Stimulated activated CD4-positive, alpha-beta T cell treated with anti-CD3 and anti-CD28 coated beads, TNF-alpha, amount 100 ng/mL, for 1 hour (primary cell): Measurements from ENCODE around the gene C4orf36.
"Not testable (repeated sequence)": the region's sequence is repeated elsewhere in the genome, so short reads cannot be mapped to it uniquely, and the experiment has no call there.

ENCODE experiments used
- DNase-seq, 3 donors: peaks; one replicate each; pipeline ENCODE4 v3.0.0-alpha.2; 2020; ENCODE audit warnings: low read depth in 3 of 3, low spot score in 1 of 3

C4orf36 gene

DNA sequence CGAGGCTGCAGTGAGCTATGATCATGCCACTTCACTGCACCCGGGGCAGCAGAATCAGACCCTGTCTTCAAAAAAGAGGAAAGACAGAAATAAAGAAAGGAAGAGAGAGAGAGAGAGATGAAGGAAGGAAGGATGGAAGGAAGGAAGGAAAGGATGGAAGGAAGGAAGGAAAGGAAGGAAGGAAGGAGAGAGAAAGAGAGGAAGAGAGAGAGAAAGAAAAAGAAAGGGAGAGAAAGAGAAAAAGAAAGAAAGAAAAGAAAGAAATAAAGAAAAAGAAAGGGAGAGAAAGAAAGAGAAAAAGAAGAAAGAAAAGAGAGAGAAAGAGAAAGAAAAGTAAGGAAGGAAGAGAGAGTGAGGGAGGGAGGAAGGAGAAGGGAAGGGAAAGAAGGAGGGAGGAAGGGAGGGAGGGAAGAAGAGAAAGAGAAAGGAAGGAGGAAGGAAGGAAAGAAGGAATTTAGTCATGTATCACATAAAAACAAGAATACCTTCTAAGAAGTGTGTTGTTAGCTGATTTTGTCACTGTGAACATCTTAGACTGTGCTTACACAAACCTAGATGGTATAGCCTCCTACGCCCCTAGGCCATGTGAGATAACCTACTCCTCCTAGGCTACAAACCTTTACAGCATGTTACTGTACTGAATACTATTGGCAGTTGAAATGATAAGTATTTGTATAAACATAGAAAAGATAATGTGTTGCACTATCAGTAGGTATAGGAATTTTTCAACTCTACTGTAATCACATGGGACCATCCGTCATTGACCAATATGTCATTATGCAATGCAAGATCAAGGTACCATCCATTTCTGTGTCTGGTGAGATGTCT, 25.2 kb upstream of the C4orf36 start:
- DNase-seq: no peak

DNA sequence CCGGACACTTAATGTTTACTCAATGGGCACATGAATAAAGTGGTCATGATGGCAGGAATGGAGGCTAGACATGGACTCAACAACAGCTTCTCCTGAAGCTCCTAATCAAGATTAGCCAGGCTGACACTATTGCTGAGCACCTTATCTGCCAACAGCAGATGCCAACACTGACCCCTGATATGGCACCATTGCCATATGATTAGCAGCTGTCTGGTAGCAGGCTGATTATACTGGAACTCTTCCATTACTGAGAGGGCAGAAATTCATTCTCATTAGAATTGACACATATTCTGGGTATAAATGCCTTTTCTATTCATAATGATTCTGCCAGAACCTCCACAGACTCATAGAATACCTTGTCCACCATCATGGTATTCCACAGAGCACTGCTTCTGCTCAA, 24.2 kb upstream of the C4orf36 start:
- no peak for DNase-seq

DNA sequence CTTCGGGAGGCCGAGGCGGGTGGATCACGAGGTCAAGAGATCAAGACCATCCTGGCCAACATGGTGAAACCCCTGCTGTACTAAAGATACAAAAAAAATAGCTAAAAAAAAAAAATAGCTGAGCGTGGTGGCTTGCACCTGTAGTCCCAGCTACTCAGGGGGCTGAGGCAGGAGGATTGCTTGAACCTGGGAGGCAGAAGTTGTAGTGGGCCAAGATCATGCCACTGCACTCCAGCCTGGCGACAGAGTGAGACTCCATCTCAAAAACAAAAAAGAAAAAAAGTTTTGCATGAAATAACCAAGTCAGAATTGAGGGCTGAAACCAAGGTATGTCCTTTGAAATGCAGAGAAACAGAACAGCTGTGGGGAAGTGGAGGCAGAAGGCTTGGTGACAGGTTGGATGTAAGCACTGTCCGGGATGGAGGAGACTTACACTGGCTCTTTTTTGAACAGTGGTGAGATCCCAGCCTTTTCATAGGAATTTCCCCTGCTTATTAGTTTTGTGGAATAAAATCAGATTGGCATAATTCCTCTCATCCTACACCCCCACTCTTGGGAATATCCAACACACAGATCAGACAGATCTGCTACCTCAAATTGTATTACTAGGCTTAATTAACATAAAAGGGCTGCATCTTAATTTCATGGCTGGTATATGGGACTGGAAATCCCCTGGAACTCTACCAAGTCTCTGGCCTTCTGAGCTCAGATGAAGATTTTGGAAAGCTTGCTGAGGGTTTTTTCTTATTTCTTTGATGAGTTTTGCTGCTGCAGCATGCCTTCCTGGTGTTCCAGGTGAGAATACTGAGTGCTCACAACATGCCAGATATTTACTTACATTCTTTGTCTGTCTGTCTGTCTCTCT, 18.8 kb upstream of the C4orf36 start:
- DNase-seq: no peak

DNA sequence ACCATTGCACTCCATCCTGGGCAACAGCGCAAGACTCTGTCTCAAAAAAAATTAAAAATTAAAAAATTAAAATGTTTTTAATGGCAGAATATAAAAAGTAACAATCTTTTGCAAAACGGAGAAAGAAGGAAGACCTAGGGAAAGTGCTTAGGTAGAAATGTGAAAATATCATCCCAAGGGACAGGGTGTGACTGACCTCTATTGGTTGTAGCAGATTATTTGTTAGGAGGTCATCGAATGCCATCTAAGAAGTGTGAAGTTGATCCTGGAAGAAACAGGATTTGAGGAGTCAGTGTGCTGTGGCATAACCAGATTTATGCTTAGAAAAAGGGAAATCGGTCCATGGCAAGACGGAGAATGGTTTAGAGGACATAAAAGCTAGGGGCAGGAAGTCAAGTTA, 18.1 kb upstream of the C4orf36 start:
- no peak for DNase-seq

DNA sequence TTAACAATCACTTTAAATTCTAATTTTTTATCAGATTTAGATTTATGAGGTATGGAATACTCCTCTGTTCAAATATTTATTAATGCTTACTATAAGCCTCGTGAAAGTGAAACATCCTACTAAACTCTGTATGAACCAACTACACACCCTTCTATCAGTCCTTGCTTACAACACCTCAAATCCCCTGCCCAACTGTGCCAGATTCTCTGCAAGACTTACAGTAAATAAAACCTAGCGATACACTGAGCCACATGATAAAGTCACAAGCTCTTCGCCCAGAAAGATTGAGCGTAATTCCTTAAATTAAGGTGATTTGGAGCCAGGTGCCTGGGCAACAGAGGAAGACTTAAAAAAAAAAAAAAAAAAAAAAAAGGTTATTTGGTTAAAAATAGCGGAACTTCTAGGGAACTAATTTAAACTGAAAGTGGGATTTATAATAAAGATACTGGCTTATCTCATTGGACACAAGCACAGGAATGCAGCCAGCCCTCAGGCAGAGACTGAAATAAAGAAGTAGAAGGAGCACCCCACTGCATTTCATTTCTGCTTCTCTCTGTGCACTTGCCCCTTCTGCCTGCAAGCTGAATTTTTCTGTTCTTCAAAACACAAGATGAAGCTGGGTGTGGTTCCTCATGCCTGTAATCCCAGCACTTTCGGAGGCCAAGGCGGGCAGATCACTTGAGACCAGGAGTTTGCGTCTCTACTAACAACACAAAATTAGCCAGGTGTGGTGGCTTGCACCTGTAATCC, 17.5 kb upstream of the C4orf36 start:
- DNase-seq: no peak

DNA sequence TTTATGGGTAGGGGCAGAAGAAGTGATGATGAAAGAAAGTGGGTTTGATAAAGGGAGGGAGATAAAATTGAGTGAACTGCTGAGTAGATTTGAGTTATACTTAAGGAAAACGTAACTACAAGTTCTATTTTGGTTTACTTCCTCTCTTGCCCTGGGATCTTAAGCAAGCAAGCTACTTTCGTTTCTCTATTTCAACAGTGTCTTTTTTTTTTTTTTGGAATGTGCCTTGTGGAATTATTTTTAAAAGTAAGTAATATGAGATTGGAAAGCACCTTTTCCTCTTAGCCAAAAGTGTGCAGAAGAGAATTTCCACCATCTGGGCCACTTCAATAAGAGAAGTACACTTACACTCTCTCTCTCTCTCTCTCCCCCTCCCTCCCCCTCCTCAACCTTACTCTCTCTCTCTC, 16.0 kb upstream of the C4orf36 start:
- DNase-seq: no peak

DNA sequence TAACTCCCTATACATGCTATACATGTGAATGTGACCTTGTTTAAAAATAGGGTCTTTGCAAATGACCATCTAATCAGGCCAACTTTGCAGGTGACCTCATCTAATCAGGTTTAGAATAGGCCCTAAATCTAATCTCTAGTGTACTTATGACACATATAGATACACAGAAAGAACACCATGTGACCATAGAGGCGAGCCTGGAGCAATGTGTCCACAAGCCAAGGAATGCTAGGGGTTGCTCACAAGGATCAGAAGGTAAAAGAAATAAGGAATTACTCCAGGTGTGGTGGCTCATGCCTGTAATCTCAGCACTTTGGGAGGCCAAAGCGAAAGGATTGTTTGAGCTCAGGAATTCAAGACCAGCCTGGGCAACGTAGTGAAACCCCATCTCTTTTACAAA, 9.6 kb upstream of the C4orf36 start:
- DNase-seq: no peak

DNA sequence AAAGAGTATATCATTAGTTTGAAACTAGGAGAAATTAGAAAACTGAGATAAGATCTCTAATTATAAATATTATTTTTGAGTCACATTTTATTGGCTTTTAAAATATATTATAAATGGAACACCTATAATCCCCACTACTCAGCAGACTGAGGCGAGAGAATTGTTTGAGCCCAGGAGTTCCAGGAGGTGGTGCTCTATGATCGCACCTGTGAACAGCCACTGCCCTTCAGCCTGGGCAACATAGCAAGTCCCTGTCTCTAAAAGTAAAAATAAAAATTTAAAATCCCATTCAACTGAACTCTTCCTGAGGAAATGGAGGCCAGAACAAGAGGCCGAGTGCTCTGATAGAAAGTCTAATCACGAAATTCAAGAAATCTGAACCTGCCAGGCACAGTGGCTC, 6.3 kb upstream of the C4orf36 start:
- DNase-seq: no peak

DNA sequence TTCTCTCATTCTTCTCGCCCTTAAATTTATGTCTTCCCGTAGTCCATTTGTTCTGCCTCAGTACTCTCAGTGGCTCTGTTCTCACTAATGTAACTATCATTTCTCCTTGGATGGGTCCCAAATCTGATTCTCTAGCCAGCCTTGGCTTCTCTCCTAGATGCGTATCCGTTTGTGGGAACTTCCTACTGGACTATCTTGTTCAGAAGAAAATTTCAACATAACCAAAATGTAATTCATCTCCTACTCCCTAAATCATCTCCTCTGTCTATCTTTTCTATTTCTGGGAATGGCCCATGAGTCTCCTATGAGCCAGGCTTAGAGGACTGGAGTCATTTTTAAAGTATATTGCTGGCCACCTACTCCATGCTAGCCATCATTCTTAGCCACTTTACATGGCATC, 4.4 kb upstream of the C4orf36 start:
- DNase-seq: no peak

DNA sequence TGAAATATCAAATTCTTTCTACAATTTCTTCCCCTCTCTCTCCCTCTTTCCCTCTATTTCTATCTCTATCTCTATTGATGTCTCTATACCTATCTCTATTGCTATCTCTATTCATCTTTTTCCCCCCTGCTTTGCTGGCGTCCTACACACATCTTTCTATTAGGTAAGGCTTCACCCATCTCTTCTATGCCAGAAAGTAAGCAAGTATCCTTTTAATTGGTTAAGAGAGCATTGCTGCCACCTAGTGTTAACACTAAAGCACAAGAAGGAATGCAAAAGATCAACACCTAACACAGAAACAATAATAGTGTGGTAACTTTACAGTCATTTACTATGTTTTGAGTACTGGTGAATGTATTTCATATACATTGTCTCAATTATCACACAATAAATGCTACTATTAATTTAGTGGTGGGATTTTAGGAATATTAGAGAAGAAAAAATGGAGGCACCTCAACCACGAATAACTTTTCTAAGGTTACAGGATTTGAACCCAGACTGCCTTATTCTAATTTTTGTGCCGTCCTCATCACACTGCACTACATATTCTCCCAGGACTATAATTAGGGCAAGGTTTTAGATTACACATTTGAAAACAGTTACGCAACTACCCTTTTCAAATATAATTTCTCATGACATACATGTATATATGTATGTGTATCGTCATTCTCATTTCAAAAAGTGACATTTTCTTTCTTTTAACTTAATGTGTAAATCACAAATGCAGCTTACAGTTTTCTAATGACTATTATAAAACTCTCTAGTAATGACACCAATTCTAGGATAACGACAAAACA, 3.7 kb upstream of the C4orf36 start:
- DNase-seq: no peak

DNA sequence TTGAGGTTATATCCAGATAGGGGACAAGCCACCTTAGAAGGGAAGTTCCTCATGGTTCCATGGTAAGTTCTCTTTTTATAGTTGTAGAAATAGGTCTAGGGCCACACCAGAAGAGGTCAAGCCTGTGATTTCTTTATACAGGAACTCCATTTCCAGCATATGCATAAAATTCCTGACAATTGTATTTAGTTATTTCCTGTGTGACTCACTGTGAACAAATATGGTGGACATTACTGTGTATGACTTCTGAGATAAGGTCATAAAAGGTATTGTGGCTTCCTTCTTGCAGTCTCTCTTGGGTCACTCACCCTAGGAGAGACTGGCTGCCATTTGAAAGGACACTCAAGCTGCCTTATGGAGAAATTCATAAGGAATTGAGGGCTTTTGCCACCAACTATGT, 2.2 kb upstream of the C4orf36 start:
- DNase-seq: no peak

DNA sequence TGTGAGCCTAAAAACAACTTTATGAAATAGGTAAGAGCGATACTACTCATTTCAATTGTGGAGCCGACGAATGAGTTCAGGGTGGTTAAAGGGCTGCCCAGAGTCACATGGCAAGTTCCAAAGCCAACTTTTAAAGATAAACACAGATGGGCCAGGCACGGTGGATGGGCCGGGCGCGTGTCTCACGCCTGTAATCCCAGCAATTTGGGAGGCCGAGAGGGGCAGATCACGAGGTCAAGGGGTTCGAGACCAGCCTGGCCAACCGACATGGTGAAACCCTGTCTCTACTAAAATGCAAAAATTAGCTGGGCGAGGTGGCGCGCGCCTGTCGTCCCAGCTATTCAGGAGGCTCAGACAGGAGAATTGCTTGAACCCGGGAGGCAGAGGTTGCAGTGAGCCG, 914 bp upstream of the C4orf36 start:
- no peak for DNase-seq

DNA sequence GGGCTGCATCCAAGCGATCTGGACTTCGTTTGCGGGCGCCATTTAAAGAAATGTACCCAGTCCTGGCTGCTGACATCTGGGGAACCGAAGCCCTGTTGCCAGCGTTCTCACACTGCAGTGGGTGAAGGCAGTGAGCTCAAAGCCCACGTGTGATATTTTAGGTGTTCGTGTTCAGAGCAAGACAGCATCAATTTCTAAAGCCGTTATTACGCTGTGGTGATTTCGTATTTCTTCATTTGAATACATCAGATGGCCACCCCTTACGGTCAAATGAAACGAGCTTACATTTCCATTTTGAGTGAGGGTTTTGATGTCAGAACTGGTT, 376 bp upstream of the C4orf36 start:
- DNase-seq: no peak

DNA sequence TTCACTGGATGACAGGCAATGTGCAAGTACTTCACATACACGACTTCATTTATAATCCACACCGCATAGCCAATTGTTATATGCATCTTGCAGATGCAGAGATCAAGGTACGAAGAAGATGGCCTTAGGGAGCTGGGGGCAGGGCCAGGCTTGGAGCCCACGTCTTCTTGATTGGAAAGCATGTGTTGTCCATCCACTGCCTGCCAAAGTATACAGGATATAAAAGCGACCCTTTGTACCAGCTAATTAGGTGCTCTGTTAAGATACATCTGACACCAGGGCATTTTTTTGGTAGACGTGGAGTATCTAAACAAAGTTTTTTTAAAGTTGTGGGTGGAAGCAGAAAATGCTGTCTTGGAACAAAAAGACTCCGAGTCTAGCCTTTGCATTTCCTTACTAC, 1.4 kb downstream of the C4orf36 start:
- no peak for DNase-seq

DNA sequence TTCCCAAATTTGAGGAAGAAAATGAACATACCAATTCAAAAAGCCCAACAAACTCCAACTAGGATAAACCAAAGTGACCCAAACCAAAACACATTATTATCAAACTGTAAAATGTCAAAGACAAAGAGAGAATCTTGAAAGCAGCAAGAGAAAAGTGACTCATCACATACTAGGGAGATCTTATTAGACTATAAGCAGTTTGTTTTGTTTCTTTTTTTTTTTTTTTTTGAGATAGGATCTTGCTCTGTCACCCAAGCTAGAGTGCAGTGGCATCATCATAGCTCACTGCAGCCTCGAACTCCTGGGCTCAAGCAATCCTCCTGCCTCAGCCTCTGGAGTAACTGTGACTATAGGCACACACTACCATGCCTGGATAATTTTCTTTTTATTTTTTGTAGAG, 12.6 kb downstream of the C4orf36 start:
- DNase-seq: no peak

DNA sequence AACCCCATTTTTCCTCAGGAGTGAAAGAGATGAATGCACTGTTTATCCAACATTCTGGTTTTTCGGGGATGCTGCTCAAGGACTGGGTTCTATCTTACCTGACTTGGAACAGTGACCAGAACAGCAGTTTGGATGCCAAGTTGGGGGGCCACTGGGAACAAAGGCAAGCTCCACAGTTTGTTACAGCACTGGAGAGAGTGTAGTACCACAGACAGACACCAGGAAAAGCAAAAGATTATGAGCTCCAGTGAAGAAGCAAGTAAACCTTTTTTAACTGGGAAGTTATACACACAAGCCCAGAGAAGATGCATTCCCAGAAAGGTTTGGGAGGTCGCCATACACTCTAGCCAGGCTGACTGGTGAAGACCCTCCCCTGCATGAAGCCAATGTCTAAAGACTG, 13.6 kb downstream of the C4orf36 start:
- no peak for DNase-seq

DNA sequence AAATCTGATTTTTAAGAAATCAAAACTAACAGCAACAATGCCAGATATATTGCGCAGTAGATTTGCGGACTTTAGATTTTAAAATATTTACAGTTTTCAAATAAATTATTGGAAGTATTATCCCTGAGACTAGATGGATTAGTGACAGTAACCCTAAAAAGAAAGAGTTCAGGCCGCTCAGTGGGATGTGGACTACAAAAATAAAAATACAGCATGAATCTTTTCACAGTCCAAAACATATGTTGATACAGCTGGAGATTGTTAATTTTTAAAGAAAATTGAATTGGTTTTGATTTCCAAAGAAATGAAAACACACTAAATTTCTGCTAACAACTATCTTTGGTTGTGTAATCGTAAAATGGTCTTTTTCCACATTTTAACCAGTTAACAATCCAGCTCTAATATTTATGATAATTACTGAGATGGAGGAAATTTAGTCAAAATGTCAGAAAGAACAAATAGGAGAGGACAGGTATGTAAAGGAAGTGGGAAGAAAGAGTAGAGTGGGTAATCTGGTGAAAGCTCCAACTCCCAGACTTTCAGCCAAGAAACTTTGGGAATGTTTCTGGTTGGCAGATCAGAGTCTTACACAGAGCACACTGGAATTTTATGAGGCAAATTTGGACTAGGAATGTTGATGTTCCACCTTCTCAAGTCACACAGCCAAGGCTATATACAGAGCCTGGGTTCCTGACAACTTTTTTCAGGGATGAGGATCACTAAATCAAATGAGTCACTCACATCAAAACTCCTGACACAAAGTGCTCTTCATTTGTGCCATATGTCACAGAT, 15.1 kb downstream of the C4orf36 start:
- DNase-seq: no peak

DNA sequence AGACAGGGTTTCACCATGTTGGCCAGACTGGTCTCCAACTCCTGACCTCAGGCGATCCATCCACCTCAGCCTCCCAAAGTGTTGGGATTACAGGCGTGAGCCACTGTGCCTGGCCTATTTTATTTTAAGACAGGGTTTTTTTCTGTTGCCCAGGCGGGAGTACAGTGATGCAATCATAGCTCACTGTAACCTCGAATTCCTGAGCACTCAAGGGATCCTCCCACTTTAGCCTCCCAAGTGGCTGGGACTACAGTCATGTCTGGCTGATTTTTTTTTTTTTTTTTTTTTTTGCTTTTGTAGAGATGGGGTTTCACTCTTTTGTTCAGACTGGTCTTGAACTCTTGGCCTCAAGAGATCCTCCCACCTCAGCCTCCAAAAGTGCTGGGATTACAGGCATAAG, 16.8 kb downstream of the C4orf36 start:
- not testable (repeated sequence) for DNase-seq

DNA sequence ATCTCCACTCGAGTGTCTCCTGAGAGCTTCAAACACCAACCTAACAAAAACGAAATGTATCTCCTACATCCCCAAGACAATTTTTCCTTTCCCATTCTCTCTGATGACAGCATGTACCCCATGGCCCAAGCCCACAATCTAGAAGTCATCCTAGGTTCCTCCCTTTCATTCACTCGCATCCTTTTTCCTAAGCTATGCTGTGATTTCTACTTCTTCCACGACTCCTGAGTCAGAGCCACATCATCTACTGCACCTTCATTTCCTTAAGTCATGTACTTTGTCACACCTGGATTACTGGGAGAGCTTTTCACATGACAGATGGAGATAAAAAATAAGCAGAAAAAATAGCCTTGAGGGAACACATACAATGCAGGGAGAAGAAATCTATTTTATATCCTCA, 20.1 kb downstream of the C4orf36 start:
- no peak for DNase-seq

DNA sequence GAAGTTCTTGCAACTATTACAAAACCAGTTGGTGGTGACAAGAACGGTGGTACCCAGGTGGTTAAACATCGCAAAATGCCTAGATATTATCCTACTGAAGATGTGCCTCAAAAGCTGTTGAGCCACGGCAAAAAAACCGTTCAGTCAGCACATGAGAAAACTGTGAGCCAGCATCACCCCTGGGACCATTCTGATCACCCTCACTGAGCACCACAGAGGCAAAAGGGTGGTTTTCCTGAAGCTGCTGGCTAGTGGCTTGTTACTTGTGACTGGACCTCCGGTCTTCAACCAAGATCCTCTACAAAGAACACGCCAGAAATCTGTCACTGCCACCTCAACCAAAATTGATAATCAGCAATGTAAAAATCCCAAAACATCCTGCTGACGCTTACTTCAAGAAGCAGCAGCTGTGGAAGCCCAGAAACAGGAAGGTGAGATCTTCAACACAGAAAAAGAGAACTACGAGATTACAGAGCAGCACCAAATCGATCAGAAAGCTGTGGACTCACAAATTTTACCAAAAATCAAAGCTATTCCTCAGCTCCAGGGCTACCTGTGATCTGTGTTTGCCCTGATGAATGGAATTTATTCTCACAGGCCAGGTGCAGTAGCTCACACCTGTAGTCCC, 21.7 kb downstream of the C4orf36 start:
- DNase-seq: no peak
